ENCODE results near the gene FASTKD2.

DNA sequence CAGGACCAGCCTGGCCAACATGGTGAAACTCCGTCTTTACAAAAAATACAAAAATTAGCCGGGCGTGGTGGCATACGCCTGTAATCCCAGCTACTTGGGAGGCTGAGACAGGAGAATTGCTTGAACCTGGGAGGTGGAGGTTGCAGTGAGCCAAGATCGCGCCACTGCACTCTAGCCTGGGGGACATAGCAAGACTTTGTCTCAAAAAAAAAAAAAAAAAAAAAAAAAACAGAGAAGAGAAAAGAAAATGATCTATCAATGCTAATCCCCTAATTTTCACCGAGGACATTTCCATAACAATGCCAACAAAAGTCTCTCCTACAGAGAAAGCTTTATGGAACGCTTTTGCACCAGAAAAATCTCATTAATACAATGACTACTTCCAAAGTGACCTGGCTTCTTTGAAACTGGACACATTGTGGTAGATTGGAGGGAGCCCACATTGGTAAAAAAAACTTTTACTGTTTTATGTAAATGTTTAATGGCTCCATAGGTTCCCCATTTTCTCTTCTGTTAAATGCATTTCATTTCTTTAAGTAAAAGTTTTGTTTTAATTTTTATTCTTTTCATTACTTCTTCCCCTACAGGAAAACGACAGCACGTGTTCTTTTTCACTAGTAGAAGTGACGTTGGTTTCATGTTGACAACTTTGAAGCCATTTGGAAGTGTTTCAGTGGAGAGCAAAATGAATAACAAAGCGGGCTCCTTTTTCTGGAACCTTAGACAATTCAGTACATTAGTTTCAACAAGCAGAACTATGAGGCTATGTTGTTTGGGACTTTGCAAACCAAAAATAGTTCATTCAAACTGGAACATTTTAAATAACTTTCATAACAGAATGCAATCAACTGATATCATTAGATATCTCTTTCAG is 888 bp downstream of the FASTKD2 start:
- TF ChIP-seq POLR2AphosphoS5 (IDR thresholded peaks at IDR 0.05; ENCODE audit: low read depth, low read length): no peak
- TF ChIP-seq POLR2A (IDR thresholded peaks at IDR 0.05; ENCODE audit: low read depth, low read length): no peak
- no peak for TF ChIP-seq TAF1 (IDR thresholded peaks at IDR 0.05; ENCODE audit: borderline replicate concordance, low read depth, low read length)
